BLaER1 (cell line): ENCODE data around the gene CYP26B1.

ENCODE experiments used
- H3K27ac ChIP-seq: shearing (Covaris generic); formaldehyde crosslinking; 2 replicates; pipeline ENCODE4 v1.8.1; 2022
- H3K27me3 ChIP-seq: shearing (Covaris generic); formaldehyde crosslinking; 2 replicates; pipeline ENCODE4 v1.8.1; 2022
- H3K36me3 ChIP-seq: shearing (Covaris generic); formaldehyde crosslinking; 2 replicates; pipeline ENCODE4 v1.8.1; 2022
- H3K4me1 ChIP-seq: shearing (Covaris generic); formaldehyde crosslinking; 2 replicates; pipeline ENCODE4 v1.8.1; 2022
- H3K4me2 ChIP-seq: shearing (Covaris generic); formaldehyde crosslinking; 2 replicates; pipeline ENCODE4 v1.8.1; 2022
- H3K4me3 ChIP-seq: shearing (Covaris generic); formaldehyde crosslinking; 2 replicates; pipeline ENCODE4 v1.8.1; 2022
- H3K9ac ChIP-seq: shearing (Covaris generic); formaldehyde crosslinking; 2 replicates; pipeline ENCODE4 v1.8.1; 2022
- H3K9me3 ChIP-seq: shearing (Covaris generic); formaldehyde crosslinking; 2 replicates; pipeline ENCODE4 v1.8.1; 2022
- H4K20me1 ChIP-seq: shearing (Covaris generic); formaldehyde crosslinking; 2 replicates; pipeline ENCODE4 v1.8.1; 2022
- Cebpa-rat ChIP-seq: shearing (Covaris generic); IDR thresholded peaks from 2 replicates; pipeline ENCODE4 v1.8.1; 2022

CYP26B1 gene

DNA sequence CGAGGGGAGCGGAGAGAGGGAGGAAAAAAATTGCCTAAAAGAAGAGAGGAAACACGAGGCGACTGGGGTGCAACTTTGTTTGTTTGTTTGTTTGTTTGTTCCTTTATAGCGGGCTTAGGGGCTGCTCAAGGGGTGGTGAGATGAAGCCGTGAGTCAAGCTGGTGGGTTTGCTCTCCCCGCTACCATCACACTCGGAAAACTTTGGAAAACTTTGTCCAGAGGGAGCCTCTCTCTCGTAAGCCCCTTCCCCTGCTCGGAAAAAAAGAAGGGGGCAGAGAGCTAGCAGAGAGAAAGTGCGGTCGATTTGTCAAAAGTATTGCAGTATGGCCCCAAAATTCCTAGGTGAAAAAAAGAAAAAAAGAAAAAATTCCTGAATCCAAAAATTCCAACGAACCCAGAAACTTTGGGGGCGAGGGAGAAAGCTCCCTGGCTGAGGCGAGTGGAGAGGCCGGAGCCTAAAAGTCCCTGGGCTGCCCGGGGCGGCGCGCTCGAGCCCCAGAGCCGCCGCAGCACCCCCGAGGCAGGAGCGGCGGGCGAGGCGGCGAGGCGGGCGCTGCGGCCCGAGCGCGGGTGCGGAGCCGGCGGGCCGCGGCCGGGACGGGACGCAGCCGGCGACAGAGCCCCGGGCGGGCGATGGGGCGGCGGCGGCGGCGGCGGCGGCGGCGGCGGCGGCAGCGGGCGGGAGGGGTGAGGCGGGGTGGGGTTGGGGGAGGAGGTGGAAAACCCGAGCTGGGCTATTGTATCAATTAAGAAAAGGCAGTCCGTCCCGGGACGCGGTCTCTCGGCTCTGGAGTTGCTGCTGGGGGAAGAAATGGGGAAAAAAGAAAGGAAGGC is 558 bp upstream of the CYP26B1 start:
- H3K9ac ChIP-seq, result no peak overlapping the region
- TF ChIP-seq Cebpa-rat, result no peak
- H4K20me1 ChIP-seq, result peaks cover 59% of the 10 kb centered on the region
- no peaks in the 10 kb centered on the region for H3K36me3 ChIP-seq
- H3K4me1 ChIP-seq, result peaks cover 54% of the 10 kb centered on the region
- no peak overlapping the region for H3K27ac ChIP-seq
- H3K9me3 ChIP-seq, result peaks cover 5% of the 10 kb centered on the region; the same call in 1 of the 2 replicates
- H3K27me3 ChIP-seq, result peaks cover 81% of the 10 kb centered on the region
- peak overlapping the region; percentile 65 for H3K4me3 ChIP-seq
- H3K4me2 ChIP-seq, result peak overlapping the region; percentile 98

- Histone ChIP-seq H3K27me3 (peaks cover 95% of the 10 kb centered on the region), H3K4me2 (peak overlapping the region; percentile 98), H3K4me1 (peaks cover 64% of the 10 kb centered on the region), H3K9ac (no peak overlapping the region), H3K36me3 (no peaks in the 10 kb centered on the region), H3K27ac (no peak overlapping the region), H3K4me3 (peak overlapping the region; percentile 65), H3K9me3 (peaks cover 5% of the 10 kb centered on the region; the same call in 1 of the 2 replicates), H4K20me1 (peaks cover 65% of the 10 kb centered on the region)
- no peak for TF ChIP-seq Cebpa-rat
Observed at GRCh38 chr2:72146347-72147302, 1.0 kb downstream of the CYP26B1 start.

DNA sequence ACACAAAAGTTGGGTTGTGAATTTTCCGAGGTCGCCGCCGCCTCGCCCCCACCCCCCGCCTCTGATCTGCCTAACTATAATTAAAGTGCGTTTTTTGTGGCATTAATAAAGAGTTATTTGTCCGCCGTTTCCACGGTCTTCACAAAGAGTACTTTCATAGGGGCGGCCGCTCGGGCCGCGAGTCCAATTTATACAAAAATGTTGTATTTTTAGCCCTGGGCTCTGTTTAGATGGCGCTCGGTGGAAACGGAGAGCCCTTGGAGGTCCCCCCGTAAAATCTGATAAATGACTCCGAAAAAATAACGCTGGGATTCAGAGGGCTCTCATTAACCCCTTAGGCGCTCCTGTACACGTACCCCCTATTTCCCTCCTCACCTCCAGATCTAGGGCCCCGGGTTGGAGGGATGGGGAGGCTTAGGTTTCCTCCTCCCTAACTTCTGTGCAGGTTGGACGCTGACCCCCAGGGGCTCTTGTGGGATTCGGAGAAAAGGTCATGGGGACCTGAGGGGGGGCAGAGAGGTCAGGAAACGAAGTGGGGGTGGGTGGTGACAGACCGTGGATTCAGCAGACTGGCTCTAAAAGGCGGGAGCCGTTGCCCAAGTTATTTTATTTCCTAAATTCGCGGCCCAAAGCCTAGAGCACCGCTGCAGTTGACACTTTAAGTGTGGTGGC is 1.9 kb downstream of the CYP26B1 start:
- Histone ChIP-seq H3K4me2 (peak overlapping the region; percentile 97), H3K9ac (no peak overlapping the region), H3K9me3 (peaks cover 5% of the 10 kb centered on the region; the same call in 1 of the 2 replicates), H3K27ac (no peak overlapping the region), H3K4me1 (peaks cover 64% of the 10 kb centered on the region), H3K27me3 (peaks cover 97% of the 10 kb centered on the region), H3K4me3 (peak overlapping the region; percentile 69), H4K20me1 (peaks cover 65% of the 10 kb centered on the region), H3K36me3 (no peaks in the 10 kb centered on the region)
- TF ChIP-seq Cebpa-rat, result no peak

- peaks cover 92% of the 10 kb centered on the region for H3K27me3 ChIP-seq
Observed at GRCh38 chr2:72145289-72145657, 2.4 kb downstream of the CYP26B1 start.

GRCh38 chr2:72144632-72145288 is 2.9 kb downstream of the CYP26B1 start:
- H3K9me3 ChIP-seq, result peaks cover 5% of the 10 kb centered on the region; the same call in 1 of the 2 replicates
- peaks cover 60% of the 10 kb centered on the region for H3K4me1 ChIP-seq
- H3K4me3 ChIP-seq, result peak overlapping the region; percentile 69
- H3K4me2 ChIP-seq, result peak overlapping the region; percentile 97
- TF ChIP-seq Cebpa-rat, result no peak
- no peak overlapping the region for H3K9ac ChIP-seq
- H4K20me1 ChIP-seq, result peaks cover 60% of the 10 kb centered on the region
- no peak overlapping the region for H3K27ac ChIP-seq
- peaks cover 86% of the 10 kb centered on the region for H3K27me3 ChIP-seq
- no peaks in the 10 kb centered on the region for H3K36me3 ChIP-seq

More at GRCh38 chr2:72145289-72145657, 2.4 kb downstream of the CYP26B1 start:
- Histone ChIP-seq H3K4me1 (peaks cover 64% of the 10 kb centered on the region), H3K36me3 (no peaks in the 10 kb centered on the region), H3K4me2 (peak overlapping the region; percentile 97), H3K27ac (no peak overlapping the region), H3K9ac (no peak overlapping the region), H3K4me3 (peak overlapping the region; percentile 69), H4K20me1 (peaks cover 65% of the 10 kb centered on the region), H3K9me3 (peaks cover 5% of the 10 kb centered on the region; the same call in 1 of the 2 replicates)
- TF ChIP-seq Cebpa-rat, result no peak

DNA sequence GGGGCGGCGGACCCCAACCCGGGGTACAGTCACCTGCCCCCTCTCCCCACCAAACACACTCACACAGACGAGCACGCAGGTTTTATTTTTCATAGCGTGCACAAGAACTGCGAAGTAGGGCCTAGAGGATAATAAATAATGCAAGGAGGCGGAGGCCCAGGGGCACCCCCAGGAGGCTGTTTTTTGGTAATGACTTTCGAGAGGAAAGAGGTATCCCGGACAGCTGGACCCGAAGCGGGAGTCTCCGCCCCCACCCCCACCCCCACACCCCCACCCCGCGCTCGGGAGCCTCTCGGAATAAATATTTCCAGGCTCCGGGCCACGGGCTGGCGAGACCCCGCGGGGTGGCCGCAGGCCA is 3.4 kb downstream of the CYP26B1 start:
- H3K4me2 ChIP-seq, result peak overlapping the region; percentile 97
- H3K4me1 ChIP-seq, result peaks cover 55% of the 10 kb centered on the region
- H3K36me3 ChIP-seq, result no peaks in the 10 kb centered on the region
- H3K9ac ChIP-seq, result no peak overlapping the region
- no peak for TF ChIP-seq Cebpa-rat
- H3K27me3 ChIP-seq, result peaks cover 81% of the 10 kb centered on the region
- H3K27ac ChIP-seq, result no peak overlapping the region
- peaks cover 54% of the 10 kb centered on the region for H4K20me1 ChIP-seq
- peak overlapping the region; percentile 69 for H3K4me3 ChIP-seq
- peaks cover 5% of the 10 kb centered on the region; the same call in 1 of the 2 replicates for H3K9me3 ChIP-seq

DNA sequence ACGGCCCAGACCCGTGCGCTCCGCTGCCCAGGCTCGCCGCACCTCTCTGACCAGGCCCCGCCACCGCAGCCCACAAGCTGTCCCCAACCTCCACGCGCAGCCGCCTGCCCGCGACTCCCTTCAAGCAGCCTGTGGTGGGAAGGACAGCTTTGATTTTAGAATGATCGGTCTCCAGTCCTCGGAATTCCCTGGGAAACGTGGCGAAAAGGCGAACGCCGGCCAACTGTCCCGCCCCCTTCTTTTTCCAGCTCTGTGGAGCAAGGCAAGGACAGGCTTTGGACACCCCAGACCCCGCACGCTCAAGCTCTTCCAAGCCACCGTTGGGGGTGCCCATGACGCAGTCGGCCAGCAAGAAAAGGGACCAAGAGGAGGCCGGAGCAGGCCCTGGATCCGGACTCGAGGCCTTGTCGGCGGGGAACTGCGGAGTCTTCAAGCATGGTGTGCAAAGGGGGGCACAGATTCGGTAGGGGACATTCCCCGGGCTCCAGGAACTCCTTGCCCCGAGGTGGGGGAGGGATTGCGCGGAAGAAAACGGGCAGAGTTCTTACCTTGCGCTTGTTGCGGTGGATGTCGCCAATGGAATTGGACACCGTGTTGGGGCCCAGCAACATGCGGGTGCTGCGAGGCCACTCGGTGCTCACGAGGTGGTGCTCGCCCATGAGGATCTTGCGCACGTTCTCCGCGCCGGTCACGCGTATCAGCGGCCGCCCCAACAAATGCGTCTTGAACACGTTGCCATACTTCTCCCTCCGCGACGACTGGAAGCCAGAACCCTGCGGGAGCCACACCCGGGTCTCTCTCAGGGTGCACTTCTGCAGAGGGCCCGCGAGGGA is 4.0 kb downstream of the CYP26B1 start:
- 0 out of 2 replicates have a peak overlapping the region, but pooled peaks have one; percentile 26 for H3K4me3 ChIP-seq
- H3K9me3 ChIP-seq, result peaks cover 5% of the 10 kb centered on the region; the same call in 1 of the 2 replicates
- H4K20me1 ChIP-seq, result peaks cover 52% of the 10 kb centered on the region
- TF ChIP-seq Cebpa-rat, result no peak
- no peak overlapping the region for H3K9ac ChIP-seq
- H3K27ac ChIP-seq, result no peak overlapping the region
- H3K4me1 ChIP-seq, result peaks cover 52% of the 10 kb centered on the region
- H3K27me3 ChIP-seq, result peaks cover 75% of the 10 kb centered on the region
- peak overlapping the region; percentile 97 for H3K4me2 ChIP-seq
- H3K36me3 ChIP-seq, result no peaks in the 10 kb centered on the region
